Ishikawa (cell line): ENCODE measurements around the gene TNIK.

Experiments used
- CREB1 ChIP-seq: IDR thresholded peaks from 2 replicates; pipeline ENCODE4 v1.6.1; 2012; ENCODE audit warnings: low read depth
- FOXM1 ChIP-seq: IDR thresholded peaks from 2 replicates; pipeline ENCODE4 v1.6.1; 2012; ENCODE audit warnings: low read depth, borderline replicate concordance
- MAX ChIP-seq: IDR thresholded peaks from 2 replicates; pipeline ENCODE4 v1.6.1; 2012
- RAD21 ChIP-seq: IDR thresholded peaks from 2 replicates; pipeline ENCODE4 v1.6.1; 2012; ENCODE audit warnings: low read depth
- REST ChIP-seq: IDR thresholded peaks from 2 replicates; pipeline ENCODE4 v1.6.1; 2012; ENCODE audit warnings: low read depth, mild to moderate bottlenecking
- TAF1 ChIP-seq: IDR thresholded peaks from 2 replicates; pipeline ENCODE4 v1.6.1; 2012; ENCODE audit warnings: low read depth, mild to moderate bottlenecking
- TEAD4 ChIP-seq: IDR thresholded peaks from 2 replicates; pipeline ENCODE4 v1.6.1; 2012
- YY1 ChIP-seq: IDR thresholded peaks from 2 replicates; pipeline ENCODE4 v1.6.1; 2012; ENCODE audit warnings: low read depth
- ZBTB7A ChIP-seq: IDR thresholded peaks from 2 replicates; pipeline ENCODE4 v1.6.1; 2012; ENCODE audit warnings: low read depth

- TF ChIP-seq MAX (no peak), RAD21 (no peak), YY1 (no peak), REST (no peak), ZBTB7A (no peak), TAF1 (no peak), CREB1 (no peak), FOXM1 (no peak), TEAD4 (no peak)
Measured at GRCh38 chr3:171376596-171376947, 83.6 kb downstream of the TNIK start.
